ENCODE data around the gene BCL2L14.

BCL2L14 gene

GRCh38 chr12:12070674-12071656, at the start of gene BCL2L14:
TSS of gene BCL2L14 (plus strand) at chr12:12070939. CDS start at chr12:12079306, 8,367 bp downstream.
- no peak for DNase-seq (ENCODE audit: low spot score)

- no peak for DNase-seq (ENCODE audit: low spot score)
Measured at GRCh38 chr12:12022306-12022936, 48.3 kb upstream of the BCL2L14 start.

- no peak for DNase-seq (ENCODE audit: low spot score)
Measured at GRCh38 chr12:12023456-12023855, 47.3 kb upstream of the BCL2L14 start.

- no peak for DNase-seq (ENCODE audit: low spot score)
Measured at GRCh38 chr12:12024911-12025682, 45.6 kb upstream of the BCL2L14 start.

GRCh38 chr12:12025799-12026386, 44.8 kb upstream of the BCL2L14 start:
- no peak for DNase-seq (ENCODE audit: low spot score)

GRCh38 chr12:12028668-12029402, 41.9 kb upstream of the BCL2L14 start:
- no peak for DNase-seq (ENCODE audit: low spot score)

- DNase-seq (ENCODE audit: low spot score), result no peak
Measured at GRCh38 chr12:12029653-12030052, 41.1 kb upstream of the BCL2L14 start.

GRCh38 chr12:12032260-12032791, 38.4 kb upstream of the BCL2L14 start:
- no peak for DNase-seq (ENCODE audit: low spot score)

GRCh38 chr12:12032851-12033797, 37.6 kb upstream of the BCL2L14 start:
- peak; percentile 81 for DNase-seq (ENCODE audit: low spot score)

GRCh38 chr12:12033824-12034223, 36.9 kb upstream of the BCL2L14 start:
- DNase-seq (ENCODE audit: low spot score), result no peak

- no peak for DNase-seq (ENCODE audit: low spot score)
Measured at GRCh38 chr12:12034344-12034743, 36.4 kb upstream of the BCL2L14 start.

GRCh38 chr12:12035229-12035628, 35.5 kb upstream of the BCL2L14 start:
- no peak for DNase-seq (ENCODE audit: low spot score)

- DNase-seq (ENCODE audit: low spot score), result no peak
Measured at GRCh38 chr12:12036901-12037300, 33.8 kb upstream of the BCL2L14 start.

- DNase-seq (ENCODE audit: low spot score), result no peak
Measured at GRCh38 chr12:12039897-12040296, 30.8 kb upstream of the BCL2L14 start.

GRCh38 chr12:12046401-12046800, 24.3 kb upstream of the BCL2L14 start:
- DNase-seq (ENCODE audit: low spot score), result no peak

GRCh38 chr12:12047682-12048081, 23.1 kb upstream of the BCL2L14 start:
- no peak for DNase-seq (ENCODE audit: low spot score)

GRCh38 chr12:12048266-12048665, 22.5 kb upstream of the BCL2L14 start:
- DNase-seq (ENCODE audit: low spot score), result no peak

GRCh38 chr12:12048714-12049113, 22.0 kb upstream of the BCL2L14 start:
- DNase-seq (ENCODE audit: low spot score), result no peak

GRCh38 chr12:12051668-12052067, 19.1 kb upstream of the BCL2L14 start:
- no peak for DNase-seq (ENCODE audit: low spot score)

GRCh38 chr12:12054993-12055392, 15.7 kb upstream of the BCL2L14 start:
- DNase-seq (ENCODE audit: low spot score), result no peak

All from left forelimb (tissue), 1 donor.